Activated naive CD4-positive, alpha-beta T cell treated with anti-CD3 and anti-CD28 coated beads, Interleukin-2, amount 50 U/mL, for 72 hours (primary cell): ENCODE results near the gene PAPLN. TPM values are rescaled to one million over a fixed set of nuclear protein-coding genes. Genes with fewer than 3 reads are reported as not detected.

Source experiments
- ATAC-seq, 2 donors: fragments of 150-1000 bp; cut with Tn5 transposase; 2 replicates each; pipeline ENCODE4 v1.10.0; 2021; ENCODE audit warnings: mild to moderate bottlenecking in 2 of 2, moderate library complexity in 2 of 2
- DNase-seq, 2 donors: peaks; one replicate each; pipeline ENCODE4 v3.0.0; 2021 to 2022; ENCODE audit warnings: low spot score in 2 of 2
- H3K27ac Mint-ChIP-seq, 2 donors: one replicate each; pipeline ENCODE4 v1.8.0; 2022; ENCODE audit warnings: mild to moderate bottlenecking in 2 of 2, mixed read lengths in 2 of 2
- H3K36me3 Mint-ChIP-seq, 2 donors: one replicate each; pipeline ENCODE4 v1.8.0; 2022; ENCODE audit warnings: mixed read lengths in 2 of 2
- H3K9me3 Mint-ChIP-seq, 2 donors: one replicate each; pipeline ENCODE4 v1.8.0; 2022; ENCODE audit warnings: mixed read lengths in 2 of 2
- total RNA-seq, 2 donors: library from RNA; stranded (reverse); gene quantifications; one replicate each; pipeline ENCODE4 v1.2.3, GENCODE V29; 2022

The PAPLN gene
- total RNA-seq, 2 donors from 2014 or later, result 0.91 to 1.4 TPM

DNA sequence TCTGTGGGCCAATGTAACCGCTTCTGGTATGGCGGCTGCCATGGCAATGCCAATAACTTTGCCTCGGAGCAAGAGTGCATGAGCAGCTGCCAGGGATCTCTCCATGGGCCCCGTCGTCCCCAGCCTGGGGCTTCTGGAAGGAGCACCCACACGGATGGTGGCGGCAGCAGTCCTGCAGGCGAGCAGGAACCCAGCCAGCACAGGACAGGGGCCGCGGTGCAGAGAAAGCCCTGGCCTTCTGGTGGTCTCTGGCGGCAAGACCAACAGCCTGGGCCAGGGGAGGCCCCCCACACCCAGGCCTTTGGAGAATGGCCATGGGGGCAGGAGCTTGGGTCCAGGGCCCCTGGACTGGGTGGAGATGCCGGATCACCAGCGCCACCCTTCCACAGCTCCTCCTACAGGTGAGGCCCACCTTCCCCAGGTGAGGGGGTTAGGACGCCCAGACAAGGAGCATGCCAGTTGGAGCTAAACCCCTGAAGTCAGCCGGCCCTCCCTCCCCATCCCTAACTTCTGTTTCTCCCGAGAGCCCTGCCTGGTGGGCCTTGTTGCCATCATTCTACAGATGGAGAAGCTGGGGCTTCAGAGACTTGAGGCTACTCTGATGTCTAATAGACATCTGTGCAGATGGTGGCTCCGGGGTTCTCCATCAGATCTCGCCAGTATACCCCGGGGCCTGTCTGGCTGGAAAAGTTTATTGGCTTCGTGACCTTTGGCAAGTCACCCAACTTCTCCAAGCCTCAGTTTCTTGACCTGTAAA, 25.3 kb downstream of the PAPLN start:
- no peak for ATAC-seq

DNA sequence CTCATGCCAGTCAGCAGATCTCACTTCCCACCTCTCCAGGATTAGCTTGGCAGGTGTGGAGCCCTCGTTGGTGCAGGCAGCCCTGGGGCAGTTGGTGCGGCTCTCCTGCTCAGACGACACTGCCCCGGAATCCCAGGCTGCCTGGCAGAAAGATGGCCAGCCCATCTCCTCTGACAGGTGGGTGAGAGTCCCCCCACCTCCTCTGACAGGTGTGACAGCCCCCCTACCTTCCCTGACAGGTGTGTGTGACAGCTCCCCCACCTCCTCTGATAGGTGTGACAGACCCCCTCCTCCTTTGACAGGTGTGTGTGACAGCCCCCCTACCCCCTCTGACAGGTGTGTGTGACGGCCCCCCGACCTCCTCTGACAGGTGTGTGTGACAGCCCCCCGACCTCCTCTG, 26.3 kb downstream of the PAPLN start:
- Mint-ChIP-seq H3K27ac (peak overlapping the region in 1 of 2 donors; percentile 40), H3K9me3 (no peaks in the 10 kb centered on the region), H3K36me3 (no peaks in the 10 kb centered on the region)
- no peak for DNase-seq
- ATAC-seq, result no peak

More for the DNA sequence above, 25.3 kb downstream of the PAPLN start:
- H3K9me3 Mint-ChIP-seq, result no peaks in the 10 kb centered on the region
- H3K27ac Mint-ChIP-seq, result no peak overlapping the region
- no peak for DNase-seq
- no peaks in the 10 kb centered on the region for H3K36me3 Mint-ChIP-seq

DNA sequence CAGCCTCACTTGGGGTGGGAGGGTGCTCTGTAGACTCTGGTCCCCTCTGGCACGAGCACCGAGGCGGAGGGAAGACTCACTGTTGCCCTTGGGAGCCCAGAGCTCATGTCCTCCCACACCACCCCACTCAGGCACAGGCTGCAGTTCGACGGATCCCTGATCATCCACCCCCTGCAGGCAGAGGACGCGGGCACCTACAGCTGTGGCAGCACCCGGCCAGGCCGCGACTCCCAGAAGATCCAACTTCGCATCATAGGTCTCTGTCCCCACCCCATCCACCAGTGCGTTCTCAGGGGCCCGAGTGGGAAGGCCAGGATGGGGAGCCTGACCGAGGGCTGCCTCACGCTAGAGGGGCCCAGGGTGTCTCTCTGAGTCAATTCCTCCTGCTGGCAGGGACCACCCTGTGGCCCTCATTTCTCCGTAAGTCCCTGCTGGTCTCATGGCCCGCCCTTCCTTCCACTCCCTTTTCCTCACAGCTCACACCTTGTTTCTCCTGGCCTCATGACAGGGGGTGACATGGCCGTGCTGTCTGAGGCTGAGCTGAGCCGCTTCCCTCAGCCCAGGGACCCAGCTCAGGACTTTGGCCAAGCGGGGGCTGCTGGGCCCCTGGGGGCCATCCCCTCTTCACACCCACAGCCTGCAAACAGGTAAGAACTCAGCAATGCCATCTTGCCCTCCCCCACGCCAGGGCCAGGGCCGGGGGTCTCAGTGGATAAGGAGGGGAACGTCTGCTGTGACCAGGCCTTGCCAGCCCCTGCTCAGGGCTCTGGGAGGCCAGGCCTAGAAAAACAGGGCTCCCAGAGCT, 27.0 kb downstream of the PAPLN start:
- ATAC-seq (no peak), DNase-seq (no peak)
- H3K9me3 Mint-ChIP-seq, result no peaks in the 10 kb centered on the region
- no peaks in the 10 kb centered on the region for H3K36me3 Mint-ChIP-seq
- peak overlapping the region in 1 of 2 donors; percentile 40 for H3K27ac Mint-ChIP-seq

DNA sequence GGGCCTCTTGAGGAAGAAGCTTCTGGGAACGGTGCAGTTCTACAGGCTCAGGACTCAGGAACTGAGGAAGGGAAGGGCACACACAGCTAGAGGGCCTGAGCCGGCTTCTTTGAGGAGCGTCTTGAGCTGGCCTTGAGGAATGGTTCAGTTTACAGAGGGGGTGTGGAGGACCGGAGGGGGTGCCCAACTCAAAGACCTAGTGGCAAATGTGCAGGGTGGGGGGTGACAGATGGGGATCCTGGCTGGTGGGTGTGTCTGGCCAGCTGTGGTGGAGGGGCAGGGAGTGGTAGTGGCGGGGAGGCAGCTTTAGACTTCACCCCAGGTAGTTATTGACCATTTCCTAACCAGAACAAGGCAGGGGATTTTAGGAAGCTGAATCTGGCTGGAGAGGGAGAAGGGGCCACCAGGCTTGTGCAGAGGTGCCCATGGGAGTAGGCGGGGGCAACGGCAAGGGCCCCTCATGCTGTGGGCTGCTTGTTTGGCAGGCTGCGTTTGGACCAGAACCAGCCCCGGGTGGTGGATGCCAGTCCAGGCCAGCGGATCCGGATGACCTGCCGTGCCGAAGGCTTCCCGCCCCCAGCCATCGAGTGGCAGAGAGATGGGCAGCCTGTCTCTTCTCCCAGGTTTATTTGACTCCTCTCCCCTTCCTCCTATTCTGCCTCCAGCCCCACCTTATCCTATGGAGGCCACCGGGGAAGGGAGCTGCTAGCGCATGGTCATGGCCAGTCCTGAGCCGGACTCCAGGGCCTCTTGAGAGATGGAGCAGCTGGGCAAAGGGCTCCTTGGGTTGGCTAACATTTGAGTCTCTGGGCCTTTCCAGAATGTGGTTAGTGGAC, 27.8 kb downstream of the PAPLN start:
- H3K9me3 Mint-ChIP-seq, result no peaks in the 10 kb centered on the region
- H3K36me3 Mint-ChIP-seq, result no peaks in the 10 kb centered on the region
- DNase-seq (no peak), ATAC-seq (no peak)
- H3K27ac Mint-ChIP-seq, result no peak overlapping the region

DNA sequence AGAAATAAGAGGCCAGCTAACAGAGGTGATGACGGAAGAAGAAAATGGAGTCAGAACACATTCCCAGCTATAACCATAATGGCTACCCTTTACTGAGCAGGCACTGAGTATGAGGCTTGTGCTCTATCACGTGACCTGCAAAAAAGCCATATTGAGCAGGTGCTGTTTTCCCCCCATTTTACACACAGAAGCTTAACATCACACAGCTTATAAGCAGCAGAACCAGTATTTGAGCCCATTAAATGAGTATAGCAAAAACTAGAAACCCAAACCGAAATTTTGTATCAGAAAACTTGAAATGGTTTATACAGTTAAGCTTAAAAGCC, 28.4 kb downstream of the PAPLN start:
- no peak for ATAC-seq
- no peak for DNase-seq
- Mint-ChIP-seq H3K36me3 (peaks cover 0 to 6% of the 10 kb centered on the region in 2 donors), H3K27ac (no peak overlapping the region), H3K9me3 (no peaks in the 10 kb centered on the region)

DNA sequence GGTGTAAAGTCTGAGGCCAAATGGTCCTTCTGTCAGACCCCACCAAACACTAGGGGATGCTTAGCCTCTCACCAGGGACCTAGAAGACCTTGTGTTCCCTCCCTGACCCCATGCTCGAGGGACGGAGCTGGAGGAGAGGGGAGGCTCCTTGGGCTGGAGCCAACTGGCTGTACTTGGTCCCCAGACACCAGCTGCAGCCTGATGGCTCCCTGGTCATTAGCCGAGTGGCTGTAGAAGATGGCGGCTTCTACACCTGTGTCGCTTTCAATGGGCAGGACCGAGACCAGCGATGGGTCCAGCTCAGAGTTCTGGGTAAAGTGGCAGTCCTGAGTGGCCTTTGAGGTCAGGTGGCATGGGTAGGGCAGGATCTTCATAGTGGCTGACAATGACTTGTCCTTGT, 29.0 kb downstream of the PAPLN start:
- DNase-seq (no peak), ATAC-seq (no peak)
- Mint-ChIP-seq H3K36me3 (peaks cover 0 to 7% of the 10 kb centered on the region in 2 donors), H3K27ac (no peak overlapping the region), H3K9me3 (no peaks in the 10 kb centered on the region)

DNA sequence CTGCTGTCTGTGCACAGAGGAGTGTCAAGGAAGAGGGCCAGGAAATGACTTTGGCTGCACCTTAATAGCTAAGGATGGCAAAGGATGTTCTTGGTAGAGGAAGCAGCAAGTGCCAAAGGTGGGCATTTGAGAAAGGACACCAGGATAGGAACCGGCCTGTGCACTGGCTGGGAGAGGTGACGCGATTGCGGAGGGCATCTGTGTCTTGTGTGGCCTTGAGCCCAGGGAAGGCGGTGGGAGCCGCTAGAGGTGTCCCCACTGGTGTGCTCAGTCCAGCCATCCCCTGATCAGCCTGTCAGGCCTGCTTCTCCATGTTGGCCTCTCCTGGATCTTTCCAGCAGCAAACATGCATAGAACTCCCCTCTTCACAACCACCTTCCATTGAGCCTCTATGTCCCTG, 30.2 kb downstream of the PAPLN start:
- no peak for ATAC-seq
- Mint-ChIP-seq H3K36me3 (peaks cover 0 to 7% of the 10 kb centered on the region in 2 donors), H3K9me3 (no peaks in the 10 kb centered on the region), H3K27ac (no peak overlapping the region)
- no peak for DNase-seq

DNA sequence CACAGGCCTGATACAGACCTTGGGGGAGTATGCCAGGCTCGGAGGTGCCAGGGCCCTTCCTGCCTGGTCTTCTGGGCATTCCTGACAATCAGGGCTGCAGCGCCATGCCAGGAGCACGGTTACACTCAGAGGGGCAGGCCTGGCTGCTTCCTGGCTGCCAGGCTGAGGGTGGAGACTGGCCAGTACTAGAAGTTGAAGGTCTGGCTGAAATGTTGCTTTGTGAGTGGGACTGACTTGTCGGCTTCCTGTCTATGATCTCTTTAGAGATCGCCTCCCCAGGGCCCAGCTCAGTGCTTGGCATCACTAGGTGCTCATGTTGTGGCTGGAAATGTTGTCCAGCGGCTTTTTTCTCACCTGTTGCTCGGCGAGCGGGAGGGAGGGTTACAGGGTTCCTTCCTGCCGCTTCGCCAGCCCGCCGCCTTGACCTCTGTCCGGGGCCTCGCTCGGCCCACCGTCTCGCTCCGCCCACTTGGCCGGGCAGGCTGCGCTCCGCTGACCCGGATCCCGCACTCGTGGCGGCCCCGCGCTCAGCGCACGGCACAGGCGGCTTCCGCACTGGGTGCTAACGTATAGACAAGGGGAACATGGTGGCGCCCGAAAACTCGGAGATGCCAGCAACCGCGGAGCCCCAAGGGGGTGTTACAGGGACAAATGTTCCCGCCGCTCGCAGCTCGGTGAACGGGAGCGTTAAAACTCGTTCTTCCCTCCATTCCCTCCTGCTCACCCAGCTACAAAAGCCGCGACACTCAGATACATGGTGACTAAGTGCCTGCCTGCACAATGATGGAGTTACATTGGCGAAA, 32.6 kb downstream of the PAPLN start:
- ATAC-seq, result peak; percentile 45 to 59
- Mint-ChIP-seq H3K9me3 (no peaks in the 10 kb centered on the region), H3K27ac (no peak overlapping the region), H3K36me3 (peaks cover 0 to 7% of the 10 kb centered on the region in 2 donors)
- DNase-seq, result no peak

DNA sequence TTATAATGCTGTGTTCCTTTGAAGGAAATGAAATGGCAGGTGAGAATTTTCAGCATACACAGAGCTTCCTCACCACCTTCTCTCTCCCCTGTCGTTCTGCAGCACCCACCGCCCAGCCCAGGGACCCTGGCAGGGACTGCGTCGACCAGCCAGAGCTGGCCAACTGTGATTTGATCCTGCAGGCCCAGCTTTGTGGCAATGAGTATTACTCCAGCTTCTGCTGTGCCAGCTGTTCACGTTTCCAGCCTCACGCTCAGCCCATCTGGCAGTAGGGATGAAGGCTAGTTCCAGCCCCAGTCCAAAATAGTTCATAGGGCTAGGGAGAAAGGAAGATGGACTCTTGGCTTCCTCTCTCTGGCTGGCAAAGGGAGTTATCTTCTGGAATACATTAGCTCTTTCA, 35.1 kb downstream of the PAPLN start:
- H3K9me3 Mint-ChIP-seq, result no peaks in the 10 kb centered on the region
- no peak for DNase-seq
- no peak overlapping the region for H3K27ac Mint-ChIP-seq
- no peak for ATAC-seq
- H3K36me3 Mint-ChIP-seq, result peaks cover 7% of the 10 kb centered on the region in 2 donors

DNA sequence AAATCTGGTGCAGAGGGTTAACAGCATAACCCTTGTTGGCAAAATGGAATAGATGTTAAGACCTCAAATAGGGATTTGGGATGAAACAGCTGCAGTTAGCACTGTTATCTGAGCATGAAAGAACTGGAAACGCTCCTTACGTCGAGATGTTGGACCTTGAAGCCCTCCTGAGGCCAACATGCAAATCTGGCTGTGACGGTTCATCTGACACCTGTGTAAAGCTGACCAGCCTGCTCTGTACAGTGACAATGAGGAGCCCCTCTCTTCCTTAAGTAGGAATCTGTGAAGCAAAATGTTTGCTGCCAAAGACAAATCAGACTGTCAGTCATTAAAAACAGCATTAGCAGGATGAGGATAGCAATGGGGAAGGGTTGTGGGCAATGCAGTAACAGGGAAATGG, 36.5 kb downstream of the PAPLN start:
- peaks cover 7% of the 10 kb centered on the region in 2 donors for H3K36me3 Mint-ChIP-seq
- no peaks in the 10 kb centered on the region for H3K9me3 Mint-ChIP-seq
- H3K27ac Mint-ChIP-seq, result no peak overlapping the region
- DNase-seq, result no peak
- no peak for ATAC-seq

DNA sequence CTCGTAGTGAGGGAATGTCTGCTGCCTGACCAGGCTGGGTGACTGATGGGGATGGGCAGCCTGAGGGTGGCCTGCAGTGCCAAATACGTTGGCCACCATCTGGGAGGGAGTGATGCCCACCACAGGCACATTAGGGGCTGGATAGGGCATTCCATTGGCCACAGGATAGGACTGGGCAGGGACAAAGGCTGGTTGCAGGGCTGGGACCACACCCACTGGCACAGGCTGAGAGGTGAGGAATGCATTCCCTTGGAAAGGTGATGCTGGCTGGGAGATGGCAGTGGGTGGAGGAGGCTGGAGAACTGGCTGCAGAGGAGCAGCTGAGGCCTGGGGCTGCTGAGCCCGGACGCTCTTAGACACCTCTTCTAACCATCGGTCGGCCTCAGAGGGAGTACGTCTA, 39.5 kb downstream of the PAPLN start:
- ATAC-seq, result no peak
- H3K9me3 Mint-ChIP-seq, result no peaks in the 10 kb centered on the region
- peaks cover 0 to 7% of the 10 kb centered on the region in 2 donors for H3K36me3 Mint-ChIP-seq
- H3K27ac Mint-ChIP-seq, result no peak overlapping the region
- no peak for DNase-seq

DNA sequence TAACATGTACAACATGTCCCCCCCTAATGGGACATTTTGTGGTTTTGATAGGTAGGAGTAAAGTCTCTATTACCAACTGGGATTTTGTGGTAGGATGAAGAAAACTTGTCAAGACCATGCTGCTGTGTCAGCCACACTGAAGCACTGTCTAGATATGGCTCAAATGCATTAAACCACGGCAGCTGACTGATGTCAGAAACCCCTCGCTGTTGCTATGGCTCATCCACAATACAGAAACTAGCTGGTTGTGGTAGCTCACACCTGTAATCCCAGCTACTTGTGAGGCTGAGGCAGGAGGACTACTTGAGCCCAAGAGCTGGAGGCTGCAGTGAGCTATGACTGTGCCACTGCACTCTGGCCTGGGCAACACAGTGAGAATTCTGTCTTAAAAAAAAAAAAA, 40.1 kb downstream of the PAPLN start:
- Mint-ChIP-seq H3K36me3 (peaks cover 0 to 7% of the 10 kb centered on the region in 2 donors), H3K27ac (no peak overlapping the region), H3K9me3 (no peaks in the 10 kb centered on the region)
- DNase-seq (no peak), ATAC-seq (peak; percentile 59 to 70)

DNA sequence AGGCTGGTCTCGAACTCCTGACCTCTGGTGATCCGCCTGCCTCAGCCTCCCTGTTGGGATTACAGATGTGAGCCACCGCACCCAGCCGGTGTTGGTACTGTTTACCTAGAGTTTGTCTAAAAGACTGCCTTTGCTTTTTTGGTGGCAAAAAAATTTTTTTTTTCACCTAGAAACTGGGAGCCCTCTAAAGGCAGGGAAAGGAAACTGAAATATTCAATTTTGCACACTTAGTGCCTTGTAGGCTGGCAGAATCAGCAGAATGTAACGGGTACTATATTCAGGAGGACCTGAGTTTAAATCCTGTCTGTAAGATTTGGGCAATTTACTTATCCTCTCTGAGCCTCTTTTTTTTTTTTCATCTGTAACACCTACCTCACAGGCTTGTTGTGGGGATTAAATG, 43.6 kb downstream of the PAPLN start:
- Mint-ChIP-seq H3K36me3 (peaks cover 0 to 7% of the 10 kb centered on the region in 2 donors), H3K27ac (no peak overlapping the region), H3K9me3 (no peaks in the 10 kb centered on the region)
- ATAC-seq (no peak), DNase-seq (no peak)

DNA sequence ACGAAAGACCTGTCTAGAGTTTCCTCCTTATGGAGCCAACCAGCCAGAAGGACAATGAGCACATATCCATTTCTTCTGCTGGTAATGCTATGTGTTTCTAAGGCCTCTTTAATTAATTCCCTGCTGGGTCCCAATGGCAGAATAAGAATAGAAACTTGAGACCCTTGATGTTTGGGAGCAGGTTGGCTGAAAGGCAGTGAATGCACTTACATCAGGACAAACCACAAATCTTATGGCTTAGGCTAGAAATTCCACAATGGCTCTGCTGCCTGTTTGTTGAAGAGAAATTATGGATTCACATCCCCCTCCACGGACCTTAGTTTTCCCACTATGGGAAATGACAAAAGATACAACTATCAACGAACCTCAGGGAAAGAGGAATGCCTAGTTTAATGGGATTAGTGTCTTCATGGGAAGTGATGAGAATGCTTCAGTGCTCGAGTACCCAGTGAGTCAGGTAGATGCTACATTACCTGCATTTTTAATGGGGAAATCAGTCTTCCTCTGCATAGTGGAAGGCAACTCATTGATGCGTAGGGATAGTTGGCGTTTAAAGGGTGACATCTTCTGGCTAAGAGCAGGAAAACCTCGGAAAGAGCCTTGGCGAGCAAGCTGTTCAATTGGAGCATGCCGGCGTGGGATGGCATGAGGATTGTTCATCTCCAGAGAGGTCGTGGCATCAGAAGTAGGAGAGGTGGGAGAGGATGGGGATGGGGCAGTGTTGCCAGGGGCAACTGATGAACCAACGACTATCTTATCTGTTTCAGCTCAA, 46.5 kb downstream of the PAPLN start:
- H3K27ac Mint-ChIP-seq, result no peak overlapping the region
- ATAC-seq (no peak), DNase-seq (no peak)
- H3K36me3 Mint-ChIP-seq, result peaks cover 0 to 5% of the 10 kb centered on the region in 2 donors
- no peaks in the 10 kb centered on the region for H3K9me3 Mint-ChIP-seq

DNA sequence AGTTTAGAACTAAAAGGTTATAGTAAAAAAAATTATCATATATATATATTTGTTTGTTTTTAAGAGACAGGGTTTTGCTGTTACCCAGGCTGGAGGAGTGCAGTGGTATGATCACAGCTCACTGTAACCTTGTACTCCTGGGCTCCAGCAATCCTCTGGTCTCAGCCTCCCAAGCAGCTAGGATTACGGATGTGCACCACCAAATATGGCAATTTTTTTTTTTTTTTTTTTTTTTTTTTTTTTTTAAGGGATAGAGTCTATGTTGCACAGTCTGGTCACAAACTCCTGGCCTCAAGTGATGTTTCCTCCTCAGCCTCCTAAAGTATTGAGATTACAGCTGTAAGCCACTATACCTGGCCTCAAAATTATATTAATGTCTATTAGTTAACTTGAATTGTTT, 48.7 kb downstream of the PAPLN start:
- H3K9me3 Mint-ChIP-seq, result no peaks in the 10 kb centered on the region
- H3K36me3 Mint-ChIP-seq, result peaks cover 0 to 5% of the 10 kb centered on the region in 2 donors
- no peak overlapping the region for H3K27ac Mint-ChIP-seq
- no peak for DNase-seq
- no peak for ATAC-seq

DNA sequence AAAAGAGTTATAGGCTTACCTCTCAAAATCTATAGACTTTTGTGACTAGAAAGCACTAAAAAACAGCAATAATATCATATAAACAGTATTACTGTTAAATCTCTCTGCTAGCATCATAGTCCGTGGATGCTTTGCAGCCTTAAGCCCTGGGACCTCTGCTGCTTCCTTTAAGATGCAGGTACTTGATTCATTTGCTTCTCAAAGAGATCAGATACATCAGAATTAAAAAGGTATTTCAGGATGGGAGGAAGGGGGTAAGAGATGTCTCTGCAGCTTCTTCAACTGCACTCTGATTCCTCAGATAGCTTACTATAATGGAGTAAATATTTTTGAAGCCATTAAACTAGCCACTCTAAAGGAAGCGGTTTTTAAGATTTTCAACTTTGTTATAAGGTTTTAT, 49.3 kb downstream of the PAPLN start:
- Mint-ChIP-seq H3K36me3 (peaks cover 0 to 5% of the 10 kb centered on the region in 2 donors), H3K27ac (no peak overlapping the region), H3K9me3 (no peaks in the 10 kb centered on the region)
- DNase-seq (no peak), ATAC-seq (no peak)
